HG03066 (cell line): ENCODE data around the gene KRT6B.

Experiments
- ATAC-seq: cut with Tn5 transposase; IDR thresholded peaks from one replicate; pipeline ENCODE4 v1.9.1; 2021; ENCODE audit warnings: low read depth; ENCODE audit not compliant: unreplicated experiment

KRT6B gene

DNA sequence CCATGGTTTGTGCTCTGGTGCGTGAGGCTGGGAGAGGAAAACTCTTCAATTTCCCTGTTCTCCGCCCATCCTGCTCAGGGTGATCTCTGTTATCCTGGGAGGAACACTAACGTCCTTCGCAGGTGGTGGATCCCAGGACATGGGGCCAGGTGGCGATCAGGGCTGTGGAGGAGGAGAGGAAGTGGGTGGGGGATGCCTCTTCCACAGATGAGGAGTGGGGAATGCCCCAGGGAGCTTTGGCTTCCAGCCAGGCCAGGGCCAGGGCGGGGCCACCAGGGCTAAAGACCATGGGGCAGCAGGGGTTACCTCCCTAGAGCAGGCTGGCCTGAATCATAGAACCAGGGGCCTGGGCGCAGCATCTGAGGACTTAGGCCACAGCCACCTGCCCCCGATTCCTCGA, 14.4 kb downstream of the KRT6B start:
- ATAC-seq, result no peak

DNA sequence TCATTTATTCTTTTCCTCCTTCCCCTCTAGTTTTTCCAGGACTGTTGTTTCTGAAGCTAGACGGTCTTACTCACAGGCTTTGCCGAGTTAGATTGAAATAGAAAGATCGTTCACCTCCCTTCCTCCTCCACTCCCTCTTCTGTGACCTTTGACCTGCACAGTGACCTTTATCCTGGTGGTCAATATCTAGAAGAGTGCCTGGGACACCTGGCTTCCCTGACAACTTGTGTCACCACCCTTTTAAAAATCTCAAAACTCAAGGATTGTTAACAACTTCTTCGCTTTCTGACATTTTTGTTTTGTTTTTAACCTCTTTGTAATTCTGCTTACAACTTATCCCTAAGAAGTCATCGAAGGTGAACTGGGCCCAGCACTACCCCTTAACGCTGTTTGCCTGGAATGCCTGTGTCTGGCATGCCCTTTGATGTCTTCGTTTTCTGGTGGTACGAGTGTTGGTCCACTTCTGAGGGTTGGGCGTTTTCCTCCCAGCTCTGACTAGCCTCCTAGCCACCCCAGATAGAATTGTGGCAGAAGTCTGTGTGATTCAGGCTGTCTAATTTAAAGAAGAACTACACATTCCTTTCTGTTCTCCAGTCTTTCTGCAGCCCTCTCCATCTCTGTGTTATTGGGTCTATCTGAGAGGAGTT, 15.0 kb downstream of the KRT6B start:
- no peak for ATAC-seq

DNA sequence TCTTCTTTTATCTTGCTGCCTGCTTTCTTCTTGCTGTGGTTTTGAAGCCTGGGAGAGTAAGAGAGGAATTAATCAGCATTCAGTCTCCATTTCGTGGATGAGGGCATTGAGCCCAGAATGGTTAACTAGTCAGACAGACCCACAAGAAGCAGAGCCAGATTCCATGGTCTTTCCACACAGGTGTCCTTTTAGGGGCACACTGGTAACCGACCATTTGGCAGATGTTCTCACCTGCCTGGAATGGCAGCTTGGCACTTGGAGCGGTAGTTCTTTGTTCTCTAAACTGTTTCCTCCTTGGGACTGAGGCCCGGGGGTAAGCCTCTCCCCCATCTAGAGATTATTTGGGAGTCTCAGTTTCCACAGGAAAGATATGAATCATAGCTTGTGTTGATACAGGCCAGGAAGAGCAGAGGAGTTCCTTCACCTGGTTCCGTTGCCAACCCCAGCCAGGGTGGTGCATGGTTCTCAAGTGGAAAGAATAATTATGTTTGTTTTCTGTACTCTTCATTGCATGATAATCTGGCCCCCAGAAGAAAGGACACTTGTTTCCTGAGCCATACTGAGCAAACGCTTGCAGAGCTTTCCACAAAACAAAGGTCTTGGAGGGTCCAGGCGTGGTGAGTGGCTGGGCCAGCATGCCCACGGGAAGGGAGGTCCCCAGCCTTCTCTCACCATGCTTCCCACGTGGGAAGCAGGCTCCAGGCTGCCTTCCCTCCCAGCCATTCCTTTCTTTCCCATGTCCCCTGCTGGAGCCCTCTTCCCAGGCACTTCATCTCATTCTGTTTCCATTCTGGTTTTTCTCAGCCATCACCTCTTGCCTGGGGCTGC, 15.7 kb downstream of the KRT6B start:
- no peak for ATAC-seq

DNA sequence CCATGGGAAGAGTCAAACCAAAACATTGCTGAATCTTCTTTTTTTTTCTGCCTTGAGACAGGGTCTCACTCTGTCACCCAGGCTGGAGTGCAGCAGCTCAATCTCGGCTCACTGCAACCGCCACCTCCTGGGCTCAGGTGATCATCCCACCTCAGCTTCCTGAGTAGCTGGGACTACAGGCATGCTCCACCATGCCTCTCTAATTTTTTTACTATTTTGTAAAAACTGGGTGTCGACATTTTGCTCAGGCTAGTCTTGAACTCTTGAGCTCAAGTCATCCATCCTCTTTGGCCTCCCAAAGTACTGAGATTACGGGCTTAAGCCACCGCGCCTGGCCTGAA, 16.3 kb downstream of the KRT6B start:
- ATAC-seq, result no peak

- no peak for ATAC-seq
Observed at GRCh38 chr12:52434760-52435530, 17.0 kb downstream of the KRT6B start.

- ATAC-seq, result no peak
Observed at GRCh38 chr12:52434081-52434733, 17.7 kb downstream of the KRT6B start, which contains the start of gene KRT75. Gene KRT75, minus strand, starts transcription at chr12:52434371. Its CDS starts 67 bp downstream, at chr12:52434304.

GRCh38 chr12:52433501-52434080, 18.4 kb downstream of the KRT6B start:
- ATAC-seq, result no peak

GRCh38 chr12:52432559-52433207, 19.3 kb downstream of the KRT6B start:
- ATAC-seq, result no peak

- ATAC-seq, result no peak
Observed at GRCh38 chr12:52428121-52428520, 23.8 kb downstream of the KRT6B start.

DNA sequence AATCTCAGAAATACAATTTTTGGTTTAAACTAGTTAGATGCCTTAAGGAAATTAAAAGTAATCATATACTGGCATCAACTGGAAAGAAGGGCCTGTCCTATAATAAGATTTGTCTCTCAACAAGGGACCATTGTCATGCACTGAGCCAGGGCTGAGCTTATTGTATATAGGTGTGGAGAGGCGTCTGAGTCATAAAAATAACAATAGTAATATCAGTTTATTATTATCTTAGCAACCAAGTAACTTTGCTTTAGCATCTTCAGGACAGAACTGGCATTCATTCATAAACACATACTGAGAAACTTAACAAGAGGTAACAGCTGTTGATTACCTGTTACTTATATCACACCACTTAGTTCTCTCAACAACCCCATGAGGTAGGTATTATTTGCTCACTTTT, 24.9 kb downstream of the KRT6B start:
- no peak for ATAC-seq

GRCh38 chr12:52426034-52426433, 25.9 kb downstream of the KRT6B start:
- no peak for ATAC-seq

- no peak for ATAC-seq
Observed at GRCh38 chr12:52425466-52425865, 26.5 kb downstream of the KRT6B start.

DNA sequence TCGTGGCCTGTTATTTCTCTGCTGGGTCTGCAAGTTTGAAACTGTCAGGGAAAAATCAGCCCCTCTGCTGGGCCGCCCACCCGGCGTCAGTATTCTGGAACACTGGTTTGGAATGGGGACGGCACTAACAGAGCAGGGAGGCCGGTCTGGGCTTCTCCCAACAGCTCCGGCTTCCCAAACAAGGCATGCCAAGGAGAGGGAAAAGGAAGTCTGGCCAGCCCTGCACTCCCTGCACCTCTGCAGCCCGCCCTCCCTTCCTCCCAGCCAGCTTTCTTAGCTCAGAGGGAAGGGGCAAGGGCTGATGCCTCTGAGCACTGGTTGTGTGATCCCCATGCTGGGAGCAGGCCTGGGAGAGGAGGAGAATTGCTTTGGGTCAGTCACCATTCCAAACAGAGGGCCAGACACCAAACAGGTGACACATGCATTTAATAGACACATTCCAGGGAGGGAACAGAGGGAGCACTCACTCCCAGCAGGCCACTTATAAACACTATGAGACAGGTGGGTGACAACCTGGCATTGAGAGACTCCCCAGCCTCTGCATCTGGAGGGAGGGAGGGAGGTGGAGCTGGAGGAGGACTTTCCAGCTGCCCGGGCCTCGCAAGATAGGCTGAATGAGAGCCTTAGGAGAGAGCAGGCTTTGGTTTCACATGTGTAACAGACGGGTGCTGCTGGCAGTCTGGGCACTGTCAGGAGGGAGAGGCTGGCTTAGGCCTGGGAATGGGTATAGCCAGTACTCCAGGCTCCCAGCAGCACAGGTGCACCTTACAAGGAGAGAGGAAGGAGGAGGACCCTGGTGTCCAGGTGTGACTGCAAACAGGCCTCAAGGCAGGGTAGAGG, 28.1 kb downstream of the KRT6B start:
- no peak for ATAC-seq

GRCh38 chr12:52423035-52423434, 28.9 kb downstream of the KRT6B start:
- no peak for ATAC-seq

DNA sequence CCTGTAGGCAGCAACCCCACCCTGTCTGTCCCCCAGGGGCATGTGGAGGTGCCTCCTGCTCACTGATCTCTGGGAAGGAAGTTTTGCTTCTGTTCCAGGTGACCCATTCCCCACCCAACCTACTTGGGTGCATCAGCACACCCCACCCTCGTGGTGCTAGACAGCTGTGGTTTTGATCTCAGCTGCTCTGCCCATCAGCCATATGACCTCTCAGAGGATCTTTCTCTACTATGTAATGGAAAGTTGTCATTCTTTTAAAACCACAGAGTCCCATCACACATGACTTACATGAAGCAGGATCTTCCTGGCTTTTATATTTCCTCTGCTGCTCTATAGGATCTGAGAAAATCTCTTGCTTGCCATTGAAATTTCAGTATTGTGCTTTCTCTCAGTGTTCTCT, 32.3 kb downstream of the KRT6B start:
- ATAC-seq, result no peak

DNA sequence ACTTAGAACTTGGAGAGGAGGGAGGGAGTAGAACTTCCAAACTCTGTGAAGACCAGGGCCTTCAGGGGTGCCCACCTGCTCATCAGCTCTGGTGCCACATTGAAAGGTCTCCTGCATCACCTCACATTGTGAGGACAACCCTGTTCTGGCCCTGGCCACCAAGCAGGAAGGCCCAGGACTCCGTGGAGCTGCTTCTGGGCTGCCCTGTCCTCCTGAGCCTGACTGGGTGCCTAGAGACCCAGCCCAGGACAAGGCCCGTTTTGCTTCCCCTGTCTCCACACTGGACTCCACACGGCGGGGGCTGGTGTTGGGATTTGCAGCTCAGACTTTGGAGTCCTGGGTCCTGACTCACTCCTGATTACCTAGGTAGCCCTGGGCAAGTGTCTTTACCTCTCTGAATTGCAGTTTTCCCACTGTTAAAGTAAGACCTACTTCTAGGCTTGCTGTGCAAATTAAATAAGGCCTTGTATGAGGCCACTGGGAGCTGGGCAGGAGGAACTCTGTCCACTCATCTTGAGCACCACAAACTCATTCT, 33.3 kb downstream of the KRT6B start:
- ATAC-seq, result no peak

DNA sequence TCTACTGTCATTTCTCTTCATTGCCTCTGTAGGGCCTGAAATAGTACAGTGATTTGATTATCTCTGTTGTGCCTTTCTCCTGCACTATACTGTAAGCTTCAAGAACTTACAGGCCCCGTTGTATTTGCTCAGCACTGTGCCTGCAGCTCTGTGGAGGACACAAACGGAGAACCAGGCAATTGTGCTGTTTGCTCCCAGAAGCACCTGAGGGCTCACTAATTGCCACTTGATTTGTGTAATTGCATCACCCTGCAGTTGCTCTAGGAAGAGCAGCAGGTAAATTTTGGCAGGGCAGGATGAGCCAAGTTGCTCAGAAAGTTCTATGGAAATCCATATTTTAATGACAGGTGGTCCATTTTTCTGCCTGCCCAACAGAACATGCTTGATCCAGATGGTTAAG, 34.2 kb downstream of the KRT6B start:
- ATAC-seq, result no peak

GRCh38 chr12:52416795-52417194, 35.2 kb downstream of the KRT6B start:
- no peak for ATAC-seq
